HEK293T (cell line): Measurements from ENCODE around the gene ZBTB38.

ENCODE experiments used
- CTCF ChIA-PET: fragments of 350-600 bp; formaldehyde crosslinking; extraction: SDS; loops from one replicate; lab custom pipeline; 2021; ENCODE audit warnings: antibody characterized with exemption, inconsistent platforms; lab: Yijun Ruan, JAX
- POLR2A ChIA-PET: fragments of 350-600 bp; formaldehyde crosslinking; extraction: SDS; loops from one replicate; lab custom pipeline; 2020; ENCODE audit warnings: antibody characterized with exemption, inconsistent platforms; lab: Yijun Ruan, JAX
- DNase-seq: peaks from one replicate; pipeline ENCODE4 v3.0.0; 2012; ENCODE audit warnings: mixed read lengths; ENCODE audit errors: extremely low spot score
- ARNT ChIP-seq: fragments of 450-650 bp; IDR thresholded peaks from 2 replicates; pipeline ENCODE4 v1.6.1; 2017; ENCODE audit warnings: mild to moderate bottlenecking
- BHLHE40 ChIP-seq: fragments of 450-650 bp; IDR thresholded peaks from 2 replicates; pipeline ENCODE4 v1.6.1; 2016; ENCODE audit warnings: mild to moderate bottlenecking, moderate library complexity, borderline replicate concordance
- CTBP1 ChIP-seq: fragments of 450-650 bp; IDR thresholded peaks from 2 replicates; pipeline ENCODE4 v1.6.1; 2016; ENCODE audit warnings: borderline replicate concordance
- ELF4 ChIP-seq: fragments of 450-650 bp; IDR thresholded peaks from 2 replicates; pipeline ENCODE4 v1.6.1; 2017; ENCODE audit warnings: antibody characterized with exemption
- FOXA1 ChIP-seq: fragments of 450-650 bp; IDR thresholded peaks from 2 replicates; pipeline ENCODE4 v1.6.1; 2016; ENCODE audit warnings: mild to moderate bottlenecking
- FOXK2 ChIP-seq: fragments of 450-650 bp; IDR thresholded peaks from 2 replicates; pipeline ENCODE4 v1.6.1; 2016; ENCODE audit warnings: mild to moderate bottlenecking
- FOXM1 ChIP-seq: fragments of 450-650 bp; IDR thresholded peaks from 2 replicates; pipeline ENCODE4 v1.6.1; 2017; ENCODE audit warnings: mild to moderate bottlenecking, borderline replicate concordance
- HDGF ChIP-seq: fragments of 450-650 bp; IDR thresholded peaks from 2 replicates; pipeline ENCODE4 v1.6.1; 2017; ENCODE audit warnings: antibody characterized with exemption, borderline replicate concordance
- L3MBTL2 ChIP-seq: fragments of 450-650 bp; conservative IDR thresholded peaks from 2 replicates; pipeline ENCODE4 v1.6.1; 2016; ENCODE audit warnings: mild to moderate bottlenecking
- LEF1 ChIP-seq: fragments of 450-650 bp; IDR thresholded peaks from 2 replicates; pipeline ENCODE4 v1.6.1; 2017; ENCODE audit warnings: mild to moderate bottlenecking, borderline replicate concordance
- NFRKB ChIP-seq: fragments of 450-650 bp; IDR thresholded peaks from 2 replicates; pipeline ENCODE4 v1.6.1; 2016; ENCODE audit warnings: mild to moderate bottlenecking, moderate library complexity
- SP1 ChIP-seq: fragments of 450-650 bp; IDR thresholded peaks from 2 replicates; pipeline ENCODE4 v1.6.1; 2017
- SUZ12 ChIP-seq: fragments of 450-650 bp; IDR thresholded peaks from 2 replicates; pipeline ENCODE4 v1.6.1; 2016; ENCODE audit warnings: mild to moderate bottlenecking
- TARDBP ChIP-seq: fragments of 450-650 bp; IDR thresholded peaks from 2 replicates; pipeline ENCODE4 v1.6.1; 2016
- ZNF384 ChIP-seq: fragments of 450-650 bp; IDR thresholded peaks from 2 replicates; pipeline ENCODE4 v1.6.1; 2016
- TF ChIP-seq, protein P1 (sequence below): fragments of 450-650 bp; IDR thresholded peaks from 2 replicates; pipeline ENCODE4 v1.6.1; 2016

The ZBTB38 gene

DNA sequence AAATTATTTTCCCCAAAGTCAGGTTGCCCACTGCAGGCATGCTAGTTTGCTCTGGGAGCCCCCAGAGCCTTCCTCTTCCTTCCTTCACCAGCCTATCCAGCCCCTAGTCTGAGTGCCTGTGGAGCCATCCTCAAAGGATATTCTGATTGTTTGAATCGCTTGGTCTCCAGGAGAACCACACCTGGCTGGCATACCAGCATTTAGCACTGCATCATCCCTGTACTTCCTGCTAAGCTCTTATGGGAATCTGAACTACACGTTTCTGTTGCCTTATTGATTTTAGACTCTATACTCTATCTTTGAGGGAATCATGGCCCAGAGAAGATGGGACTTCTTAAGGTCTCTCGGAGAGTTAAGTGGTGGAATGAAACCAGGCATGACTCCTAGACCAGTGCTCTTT, 26.3 kb downstream of the ZBTB38 start:
- ChIA-PET CTCF (no interaction called here), POLR2A (no interaction called here)
- DNase-seq = no peak
- no peak for TF ChIP-seq ARNT
- no peak for TF ChIP-seq SP1
- TF ChIP-seq HDGF = no peak
- TF ChIP-seq TARDBP = no peak

DNA sequence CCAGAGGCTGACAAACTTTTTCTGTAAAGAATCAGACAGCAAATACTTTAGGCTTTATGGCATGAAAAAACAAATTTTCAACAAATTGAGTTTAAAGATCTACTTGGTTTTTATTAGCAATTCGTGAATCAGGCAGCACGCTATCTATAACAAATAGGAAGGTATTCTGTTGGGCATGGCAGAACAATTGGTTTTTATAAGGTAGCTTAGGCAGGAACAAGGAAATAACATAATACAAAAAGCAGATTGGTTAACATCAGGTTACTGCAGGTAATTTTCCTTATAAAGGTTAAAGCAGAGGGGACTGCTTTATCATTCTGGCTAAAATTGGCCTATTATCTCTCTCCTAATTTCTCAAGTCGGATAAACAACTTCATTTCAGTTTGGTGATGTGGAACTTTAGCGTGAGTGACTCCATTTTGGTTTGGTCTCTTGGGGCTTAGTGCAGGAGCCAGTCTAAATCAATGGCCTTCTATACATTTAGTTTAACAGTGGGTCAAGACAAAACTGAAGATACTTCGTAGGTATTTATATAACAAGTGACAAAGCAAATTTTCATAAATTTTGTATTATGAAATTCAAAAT, 26.8 kb downstream of the ZBTB38 start:
- TF ChIP-seq TARDBP (no peak), FOXM1 (no peak), ARNT (no peak), CTBP1 (no peak), SP1 (no peak), LEF1 (no peak), ZNF384 (no peak)
- ChIA-PET POLR2A (no interaction called here), CTCF (no interaction called here)
- no peak for DNase-seq

DNA sequence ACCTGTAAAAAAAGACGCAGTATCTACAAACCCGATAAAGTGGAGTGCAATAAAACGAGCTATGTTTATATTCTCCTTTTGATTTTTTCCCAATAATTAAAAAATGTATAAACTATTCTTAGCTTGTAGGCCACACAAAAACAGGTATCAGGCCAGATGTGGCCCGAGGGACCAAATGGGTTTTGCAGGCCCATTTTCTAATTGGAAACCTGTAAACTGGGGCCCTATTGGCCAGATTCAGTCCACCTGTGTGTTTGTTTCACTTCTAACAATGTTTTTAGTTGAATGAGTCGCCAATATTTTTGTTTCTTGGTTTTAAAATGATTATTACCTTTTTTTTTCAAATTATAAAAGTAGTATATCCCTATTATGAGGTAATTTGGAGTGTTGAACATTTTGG, 29.7 kb downstream of the ZBTB38 start:
- TF ChIP-seq SUZ12 (no peak), LEF1 (no peak), FOXM1 (no peak), HDGF (no peak), ELF4 (no peak), SP1 (no peak), TARDBP (no peak), FOXK2 (no peak), ZNF384 (no peak), NFRKB (no peak), L3MBTL2 (no peak), BHLHE40 (no peak), FOXA1 (no peak), ARNT (no peak), CTBP1 (no peak)
- TF ChIP-seq, protein P1, sequence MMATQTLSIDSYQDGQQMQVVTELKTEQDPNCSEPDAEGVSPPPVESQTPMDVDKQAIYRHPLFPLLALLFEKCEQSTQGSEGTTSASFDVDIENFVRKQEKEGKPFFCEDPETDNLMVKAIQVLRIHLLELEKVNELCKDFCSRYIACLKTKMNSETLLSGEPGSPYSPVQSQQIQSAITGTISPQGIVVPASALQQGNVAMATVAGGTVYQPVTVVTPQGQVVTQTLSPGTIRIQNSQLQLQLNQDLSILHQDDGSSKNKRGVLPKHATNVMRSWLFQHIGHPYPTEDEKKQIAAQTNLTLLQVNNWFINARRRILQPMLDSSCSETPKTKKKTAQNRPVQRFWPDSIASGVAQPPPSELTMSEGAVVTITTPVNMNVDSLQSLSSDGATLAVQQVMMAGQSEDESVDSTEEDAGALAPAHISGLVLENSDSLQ = no peak
- no peak for DNase-seq
- POLR2A ChIA-PET = interaction anchor here (1.2 kb wide), 1 partner anchor 34 kb away, joined by 3 read pairs; no protein-coding TSS in a partner anchor
- CTCF ChIA-PET = no interaction called here

DNA sequence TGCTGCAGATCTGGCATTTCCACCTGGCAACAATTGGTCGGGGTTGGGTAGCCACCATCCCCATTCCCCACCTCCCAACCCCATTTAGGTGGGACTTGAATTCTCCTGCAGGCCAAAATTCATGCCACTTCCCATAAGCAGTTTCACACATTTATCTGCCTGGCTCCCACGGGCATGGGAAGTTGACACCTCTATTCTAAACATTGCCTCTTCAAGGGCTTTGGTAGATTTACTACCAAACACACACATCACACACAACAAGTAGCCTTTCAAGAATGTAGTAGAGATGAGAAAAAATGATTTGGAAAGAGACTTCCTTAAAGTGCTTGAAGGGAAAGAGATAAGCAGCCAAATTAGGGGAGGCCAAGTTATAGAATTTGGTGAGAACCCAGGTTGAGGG, 30.9 kb downstream of the ZBTB38 start:
- CTCF ChIA-PET = no interaction called here
- no peak for TF ChIP-seq NFRKB
- TF ChIP-seq, protein P1 = 0 out of 2 replicates have a peak, but pooled peaks have one; percentile 6
- POLR2A ChIA-PET = no interaction called here
- no peak for DNase-seq

DNA sequence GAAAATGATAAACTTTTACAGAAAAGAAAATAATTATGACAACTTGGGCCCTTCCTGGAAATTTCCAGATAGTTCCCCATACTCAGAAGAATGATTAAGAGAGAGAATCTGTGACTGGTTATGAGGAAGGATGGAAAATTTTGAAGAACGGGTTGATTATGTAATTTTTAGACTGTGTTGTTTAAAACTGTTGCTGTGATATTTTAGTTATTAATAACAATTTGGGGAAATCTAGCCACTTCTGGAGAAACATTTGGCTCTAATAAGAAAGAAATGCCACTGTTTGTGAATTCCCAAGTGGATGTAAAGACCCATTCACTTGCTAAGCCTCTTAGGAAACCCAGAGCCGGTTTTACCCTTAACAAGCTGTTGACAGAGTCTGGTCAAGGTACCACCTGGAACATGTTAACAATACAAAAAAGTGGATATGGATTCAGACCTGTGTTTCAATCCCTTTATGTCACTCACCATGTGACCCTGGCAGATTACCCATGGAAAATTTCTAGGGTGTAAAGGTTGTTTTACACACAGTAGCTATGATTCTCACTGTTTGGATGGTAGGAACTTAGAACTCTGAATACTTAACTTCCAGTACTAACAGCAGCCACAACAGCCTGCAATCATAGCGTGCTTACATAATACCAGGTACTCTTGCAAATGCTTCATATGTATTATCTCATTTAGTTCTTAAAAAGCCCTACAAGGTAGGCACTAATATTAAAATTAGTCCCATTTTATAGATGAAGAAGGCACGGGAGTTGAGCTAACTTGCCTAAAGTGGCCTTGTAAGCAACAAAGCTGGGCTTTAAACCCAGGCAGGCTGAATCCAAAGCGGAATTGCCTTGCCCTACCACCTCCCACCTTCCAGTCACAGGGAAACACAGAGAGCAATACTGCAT, 32.0 kb downstream of the ZBTB38 start:
- no peak for TF ChIP-seq FOXA1
- CTCF ChIA-PET = no interaction called here
- no peak for DNase-seq
- POLR2A ChIA-PET = interaction anchor here (0.7 to 1.5 kb wide), 3 partner anchors 31 to 38 kb away, joined by 3 read pairs; partner anchors contain the start of gene ZBTB38

DNA sequence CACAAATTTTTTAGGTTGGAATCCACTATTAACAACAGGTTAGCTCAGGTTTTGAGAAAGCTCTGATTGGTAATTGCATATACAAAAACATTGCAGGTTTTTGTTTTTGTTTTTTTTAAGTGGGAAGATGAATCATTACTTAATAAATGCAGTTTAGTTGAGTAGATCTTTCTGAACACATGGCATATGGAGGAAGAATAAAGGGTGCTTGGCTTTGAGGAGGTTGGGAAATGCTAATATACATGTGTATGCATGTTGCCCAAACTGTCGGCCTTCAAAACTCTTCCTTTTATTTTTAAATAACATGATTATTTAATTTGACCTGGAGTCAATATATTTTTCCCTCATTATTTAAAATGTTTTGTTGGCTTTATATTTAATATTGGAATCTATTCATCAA, 32.8 kb downstream of the ZBTB38 start:
- no peak for DNase-seq
- no peak for TF ChIP-seq FOXK2
- TF ChIP-seq, protein P1 = no peak
- CTCF ChIA-PET = no interaction called here
- POLR2A ChIA-PET = interaction anchor here (0.6 to 1.5 kb wide), 3 partner anchors 10 to 37 kb away, joined by 3 to 4 read pairs (median 3); no protein-coding TSS in a partner anchor
